OCI-LY1 (cell line): ENCODE measurements around the gene ARIH1.

Source experiments
- H2AFZ ChIP-seq: fragments of 200-600 bp; sonication (generic), shearing (Covaris generic); 2 replicates; pipeline ENCODE4 v1.6.0; 2014; ENCODE audit warnings: antibody characterized with exemption, mild to moderate bottlenecking, low read length
- H3F3A ChIP-seq: fragments of 200-600 bp; sonication (generic), shearing (Covaris generic); 2 replicates; pipeline ENCODE4 v1.6.0; 2014; ENCODE audit warnings: mild to moderate bottlenecking, antibody characterized with exemption, low read length, moderate library complexity; ENCODE audit not compliant: insufficient read depth
- H3K27ac ChIP-seq: fragments of 200-600 bp; sonication (generic); 2 replicates; pipeline ENCODE4 v1.5.1; 2014; ENCODE audit warnings: low read length, mixed run types, mild to moderate bottlenecking, low read depth; ENCODE audit not compliant: poor library complexity, severe bottlenecking
- H3K27me3 ChIP-seq: fragments of 200-600 bp; sonication (generic); 2 replicates; pipeline ENCODE4 v1.6.0; 2014; ENCODE audit warnings: antibody characterized with exemption, mild to moderate bottlenecking, low read length, moderate library complexity; ENCODE audit not compliant: insufficient read depth
- H3K36me3 ChIP-seq: fragments of 200-600 bp; sonication (generic); 2 replicates; pipeline ENCODE4 v1.6.1; 2014; ENCODE audit warnings: mild to moderate bottlenecking, antibody characterized with exemption, low read length, moderate library complexity, mixed read lengths; ENCODE audit not compliant: insufficient read depth
- H3K4me1 ChIP-seq: fragments of 200-600 bp; sonication (generic); 2 replicates; pipeline ENCODE4 v1.5.1; 2014; ENCODE audit warnings: mild to moderate bottlenecking, low read length, moderate library complexity; ENCODE audit not compliant: insufficient read depth, severe bottlenecking
- H3K4me2 ChIP-seq: fragments of 200-600 bp; sonication (generic), shearing (Covaris generic); 2 replicates; pipeline ENCODE4 v1.6.1; 2014; ENCODE audit warnings: low read length
- H3K4me3 ChIP-seq: fragments of 200-600 bp; sonication (generic); 2 replicates; pipeline ENCODE4 v1.5.1; 2014; ENCODE audit warnings: low read length, low read depth, mild to moderate bottlenecking, mixed read lengths; ENCODE audit not compliant: poor library complexity, severe bottlenecking
- H3K79me2 ChIP-seq: fragments of 200-600 bp; shearing (Covaris generic); 2 replicates; pipeline ENCODE4 v1.6.1; 2016; ENCODE audit warnings: mixed run types, low read length, mixed read lengths; ENCODE audit not compliant: insufficient read depth
- H3K9ac ChIP-seq: fragments of 200-600 bp; sonication (generic), shearing (Covaris generic); 2 replicates; pipeline ENCODE4 v1.6.1; 2014; ENCODE audit warnings: mild to moderate bottlenecking, low read length, mixed read lengths
- H3K9me2 ChIP-seq: fragments of 200-600 bp; sonication (generic), shearing (Covaris generic); 2 replicates; pipeline ENCODE4 v1.6.1; 2014; ENCODE audit warnings: low read depth, mild to moderate bottlenecking, low read length, mixed read lengths
- H3K9me3 ChIP-seq: fragments of 200-600 bp; shearing (Covaris generic); 2 replicates; pipeline ENCODE4 v1.6.1; 2014; ENCODE audit warnings: low read length, mixed read lengths
- H4K20me1 ChIP-seq: fragments of 200-600 bp; sonication (generic), shearing (Covaris generic); 2 replicates; pipeline ENCODE4 v1.6.0; 2016; ENCODE audit warnings: mild to moderate bottlenecking, low read length; ENCODE audit not compliant: insufficient read depth
- EZH2 ChIP-seq: fragments of 200-600 bp; sonication (generic), shearing (Covaris generic); IDR thresholded peaks from 2 replicates; pipeline ENCODE4 v1.8.0; 2017; ENCODE audit warnings: borderline replicate concordance, mixed run types, mild to moderate bottlenecking, antibody characterized with exemption, low read length, moderate library complexity, mixed read lengths
- TF ChIP-seq, protein P1 (sequence below): fragments of 200-600 bp; sonication (generic), shearing (Covaris generic); IDR thresholded peaks from 2 replicates; pipeline ENCODE4 v1.5.1; 2017; ENCODE audit warnings: mild to moderate bottlenecking, antibody characterized with exemption, low read length, moderate library complexity, mixed read lengths

ARIH1 gene

GRCh38 chr15:72507402-72508092 lies 33.4 kb downstream of the ARIH1 start:
- Histone ChIP-seq H3F3A (no peaks in the 10 kb centered on the region), H3K27me3 (no peaks in the 10 kb centered on the region), H3K27ac (no peak overlapping the region), H3K9ac (no peak overlapping the region), H3K36me3 (no peaks in the 10 kb centered on the region), H3K4me3 (no peak overlapping the region), H2AFZ (no peak overlapping the region), H3K79me2 (peaks cover 72% of the 10 kb centered on the region), H4K20me1 (no peaks in the 10 kb centered on the region), H3K4me2 (no peak overlapping the region), H3K4me1 (no peaks in the 10 kb centered on the region), H3K9me3 (no peaks in the 10 kb centered on the region), H3K9me2 (no peaks in the 10 kb centered on the region)
- TF ChIP-seq EZH2: no peak
- TF ChIP-seq, protein P1, sequence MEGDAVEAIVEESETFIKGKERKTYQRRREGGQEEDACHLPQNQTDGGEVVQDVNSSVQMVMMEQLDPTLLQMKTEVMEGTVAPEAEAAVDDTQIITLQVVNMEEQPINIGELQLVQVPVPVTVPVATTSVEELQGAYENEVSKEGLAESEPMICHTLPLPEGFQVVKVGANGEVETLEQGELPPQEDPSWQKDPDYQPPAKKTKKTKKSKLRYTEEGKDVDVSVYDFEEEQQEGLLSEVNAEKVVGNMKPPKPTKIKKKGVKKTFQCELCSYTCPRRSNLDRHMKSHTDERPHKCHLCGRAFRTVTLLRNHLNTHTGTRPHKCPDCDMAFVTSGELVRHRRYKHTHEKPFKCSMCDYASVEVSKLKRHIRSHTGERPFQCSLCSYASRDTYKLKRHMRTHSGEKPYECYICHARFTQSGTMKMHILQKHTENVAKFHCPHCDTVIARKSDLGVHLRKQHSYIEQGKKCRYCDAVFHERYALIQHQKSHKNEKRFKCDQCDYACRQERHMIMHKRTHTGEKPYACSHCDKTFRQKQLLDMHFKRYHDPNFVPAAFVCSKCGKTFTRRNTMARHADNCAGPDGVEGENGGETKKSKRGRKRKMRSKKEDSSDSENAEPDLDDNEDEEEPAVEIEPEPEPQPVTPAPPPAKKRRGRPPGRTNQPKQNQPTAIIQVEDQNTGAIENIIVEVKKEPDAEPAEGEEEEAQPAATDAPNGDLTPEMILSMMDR: no peak

DNA sequence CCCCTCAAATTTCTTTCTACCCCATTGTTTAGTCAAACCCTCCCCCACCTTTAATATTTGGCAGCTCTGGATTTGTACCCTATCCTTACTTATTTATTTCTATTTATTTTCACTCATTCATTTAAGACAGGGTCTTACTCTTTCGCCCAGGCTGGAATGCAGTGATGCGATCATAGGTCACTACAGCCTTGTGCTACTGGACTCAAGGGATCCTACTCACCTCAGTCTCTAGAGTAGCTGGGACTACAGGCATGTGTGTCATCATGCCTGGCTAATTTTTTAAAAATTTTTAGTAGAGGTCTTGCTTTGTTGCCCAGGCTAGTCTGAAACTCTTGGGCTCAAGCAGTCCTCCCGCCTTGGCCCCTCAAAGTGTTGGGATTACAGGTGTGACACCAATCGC lies 35.4 kb downstream of the ARIH1 start:
- no peaks in the 10 kb centered on the region for H3K27me3 ChIP-seq
- H4K20me1 ChIP-seq: no peaks in the 10 kb centered on the region
- no peaks in the 10 kb centered on the region for H3K36me3 ChIP-seq
- H3K27ac ChIP-seq: no peak overlapping the region
- no peaks in the 10 kb centered on the region for H3K9me3 ChIP-seq
- TF ChIP-seq, protein P1: no peak
- no peak for TF ChIP-seq EZH2
- H3K4me1 ChIP-seq: no peaks in the 10 kb centered on the region
- H3F3A ChIP-seq: 0 out of 2 replicates have a peak, but pooled peaks cover 3% of the 10 kb centered on the region
- no peak overlapping the region for H3K9ac ChIP-seq
- no peak overlapping the region for H3K4me2 ChIP-seq
- no peak overlapping the region for H3K4me3 ChIP-seq
- H3K9me2 ChIP-seq: no peaks in the 10 kb centered on the region
- peaks cover 74% of the 10 kb centered on the region for H3K79me2 ChIP-seq
- H2AFZ ChIP-seq: no peak overlapping the region

- peaks cover 77% of the 10 kb centered on the region for H3K79me2 ChIP-seq
- no peaks in the 10 kb centered on the region for H3K9me2 ChIP-seq
- TF ChIP-seq EZH2: no peak
- TF ChIP-seq, protein P1: no peak
- H3K4me3 ChIP-seq: no peak overlapping the region
- H3K36me3 ChIP-seq: 0 out of 2 replicates have a peak, but pooled peaks cover 3% of the 10 kb centered on the region
- H3F3A ChIP-seq: 0 out of 2 replicates have a peak, but pooled peaks cover 3% of the 10 kb centered on the region
- H3K4me2 ChIP-seq: no peak overlapping the region
- no peaks in the 10 kb centered on the region for H4K20me1 ChIP-seq
- no peaks in the 10 kb centered on the region for H3K9me3 ChIP-seq
- H3K27ac ChIP-seq: no peak overlapping the region
- H3K27me3 ChIP-seq: no peaks in the 10 kb centered on the region
- no peak overlapping the region for H3K9ac ChIP-seq
- no peak overlapping the region for H2AFZ ChIP-seq
- H3K4me1 ChIP-seq: no peaks in the 10 kb centered on the region
Observed at GRCh38 chr15:72511536-72511935, 37.4 kb downstream of the ARIH1 start.
